SK-N-SH treated with all-trans-retinoic acid at 6 μM for 48 hours (cell line): Measurements from ENCODE around the gene IGF2R.

Experiments used
- ATAC-seq: fragments of 200-7000 bp; cut with Tn5 transposase; 3 replicates; pipeline ENCODE4 v1.9.1; 2020; ENCODE audit warnings: mild to moderate bottlenecking, moderate library complexity
- ARNTL ChIP-seq: fragments of 450-650 bp; formaldehyde crosslinking; IDR thresholded peaks from 2 replicates; pipeline ENCODE4 v1.5.0; 2020; ENCODE audit warnings: low read depth, mild to moderate bottlenecking, moderate library complexity, borderline replicate concordance
- CREB5 ChIP-seq: fragments of 250-450 bp; sonication (Bioruptor Pico); IDR thresholded peaks from 2 replicates; pipeline ENCODE4 v1.5.1; 2020; ENCODE audit warnings: low read depth, mild to moderate bottlenecking, moderate library complexity
- CSDC2 ChIP-seq: fragments of 250-450 bp; sonication (Bioruptor Pico); IDR thresholded peaks from 2 replicates; pipeline ENCODE4 v1.5.0; 2020; ENCODE audit warnings: mild to moderate bottlenecking, moderate library complexity
- CSRNP3 ChIP-seq: fragments of 250-450 bp; sonication (Bioruptor Pico); IDR thresholded peaks from 2 replicates; pipeline ENCODE4 v1.5.1; 2021; ENCODE audit warnings: mild to moderate bottlenecking, moderate library complexity
- ESRRG ChIP-seq: fragments of 250-450 bp; sonication (Bioruptor Pico); IDR thresholded peaks from 2 replicates; pipeline ENCODE4 v1.6.1; 2021; ENCODE audit warnings: mild to moderate bottlenecking
- GLIS3 ChIP-seq: fragments of 250-450 bp; sonication (Bioruptor Pico); IDR thresholded peaks from 2 replicates; pipeline ENCODE4 v1.5.0; 2020; ENCODE audit warnings: mild to moderate bottlenecking, moderate library complexity
- ISL1 ChIP-seq: fragments of 250-450 bp; sonication (Bioruptor Pico); IDR thresholded peaks from 2 replicates; pipeline ENCODE4 v2.1.2; 2022; ENCODE audit warnings: mild to moderate bottlenecking, moderate library complexity
- OSR1 ChIP-seq: fragments of 250-450 bp; sonication (Bioruptor Pico); IDR thresholded peaks from 2 replicates; pipeline ENCODE4 v1.8.0; 2022; ENCODE audit warnings: moderate library complexity, mild to moderate bottlenecking, inconsistent platforms
- RARB ChIP-seq: fragments of 250-450 bp; sonication (Bioruptor Pico); IDR thresholded peaks from 2 replicates; pipeline ENCODE4 v1.8.0; 2021; ENCODE audit warnings: mild to moderate bottlenecking, moderate library complexity
- SNAI2 ChIP-seq: fragments of 250-450 bp; sonication (Bioruptor Pico); IDR thresholded peaks from 2 replicates; pipeline ENCODE4 v1.5.0; 2020; ENCODE audit warnings: mild to moderate bottlenecking, moderate library complexity
- TCF4 ChIP-seq: fragments of 250-450 bp; sonication (Bioruptor Pico); IDR thresholded peaks from 2 replicates; pipeline ENCODE4 v1.8.0; 2021; ENCODE audit warnings: mild to moderate bottlenecking, moderate library complexity, borderline replicate concordance
- TOX ChIP-seq: fragments of 250-450 bp; sonication (Bioruptor Pico); IDR thresholded peaks from 2 replicates; pipeline ENCODE4 v1.8.0; 2021; ENCODE audit warnings: mild to moderate bottlenecking, moderate library complexity, borderline replicate concordance
- ZC3H10 ChIP-seq: fragments of 250-450 bp; sonication (Bioruptor Pico); IDR thresholded peaks from 2 replicates; pipeline ENCODE4 v1.5.1; 2021; ENCODE audit warnings: mild to moderate bottlenecking, moderate library complexity
- ZFP3 ChIP-seq: fragments of 250-450 bp; sonication (Bioruptor Pico); IDR thresholded peaks from 2 replicates; pipeline ENCODE4 v1.5.0; 2020; ENCODE audit warnings: mild to moderate bottlenecking, moderate library complexity
- ZFP30 ChIP-seq: fragments of 450-650 bp; formaldehyde crosslinking; IDR thresholded peaks from 2 replicates; pipeline ENCODE4 v1.5.0; 2022; ENCODE audit warnings: mild to moderate bottlenecking, moderate library complexity
- ZNF565 ChIP-seq: fragments of 450-650 bp; formaldehyde crosslinking; conservative IDR thresholded peaks from 2 replicates; pipeline ENCODE4 v1.5.0; 2020; ENCODE audit warnings: low read depth, mild to moderate bottlenecking, moderate library complexity
- ZNF70 ChIP-seq: fragments of 450-650 bp; formaldehyde crosslinking; IDR thresholded peaks from 2 replicates; pipeline ENCODE4 v1.5.0; 2020; ENCODE audit warnings: mild to moderate bottlenecking, moderate library complexity
- ZNF8 ChIP-seq: fragments of 450-650 bp; formaldehyde crosslinking; IDR thresholded peaks from 2 replicates; pipeline ENCODE4 v1.5.0; 2020; ENCODE audit warnings: mild to moderate bottlenecking, moderate library complexity
- TF ChIP-seq, protein P1 (sequence below): fragments of 250-450 bp; sonication (Bioruptor Pico); IDR thresholded peaks from 2 replicates; pipeline ENCODE4 v1.8.0; 2020; ENCODE audit warnings: mild to moderate bottlenecking, moderate library complexity, borderline replicate concordance
- TF ChIP-seq, protein P2 (sequence below): fragments of 250-450 bp; sonication (Bioruptor Pico); IDR thresholded peaks from 2 replicates; pipeline ENCODE4 v1.8.0; 2021; ENCODE audit warnings: low read depth, mild to moderate bottlenecking, moderate library complexity, borderline replicate concordance

The IGF2R gene

DNA sequence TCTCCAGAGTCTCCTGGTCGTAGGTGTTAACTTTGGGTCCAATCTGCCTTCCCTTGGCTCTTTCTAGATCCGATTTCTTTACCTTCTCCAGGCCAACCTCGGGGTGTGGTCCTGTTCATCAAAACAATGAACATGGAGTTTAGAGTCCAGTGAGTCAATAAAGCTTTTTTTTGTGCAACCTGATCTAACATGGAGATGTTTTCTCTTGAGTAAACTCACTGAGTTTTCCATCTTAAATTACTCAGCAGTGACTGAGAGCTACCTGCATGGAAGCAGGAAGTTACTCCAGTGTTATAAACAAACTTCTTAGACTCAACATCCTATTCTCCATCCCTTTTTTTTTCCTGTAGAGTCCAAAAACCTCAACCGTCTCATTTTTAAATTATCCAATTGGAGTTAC is 137.8 kb downstream of the IGF2R start:
- no peak for TF ChIP-seq CSRNP3 (CRISPR knock-in tag)
- TF ChIP-seq, protein P1, sequence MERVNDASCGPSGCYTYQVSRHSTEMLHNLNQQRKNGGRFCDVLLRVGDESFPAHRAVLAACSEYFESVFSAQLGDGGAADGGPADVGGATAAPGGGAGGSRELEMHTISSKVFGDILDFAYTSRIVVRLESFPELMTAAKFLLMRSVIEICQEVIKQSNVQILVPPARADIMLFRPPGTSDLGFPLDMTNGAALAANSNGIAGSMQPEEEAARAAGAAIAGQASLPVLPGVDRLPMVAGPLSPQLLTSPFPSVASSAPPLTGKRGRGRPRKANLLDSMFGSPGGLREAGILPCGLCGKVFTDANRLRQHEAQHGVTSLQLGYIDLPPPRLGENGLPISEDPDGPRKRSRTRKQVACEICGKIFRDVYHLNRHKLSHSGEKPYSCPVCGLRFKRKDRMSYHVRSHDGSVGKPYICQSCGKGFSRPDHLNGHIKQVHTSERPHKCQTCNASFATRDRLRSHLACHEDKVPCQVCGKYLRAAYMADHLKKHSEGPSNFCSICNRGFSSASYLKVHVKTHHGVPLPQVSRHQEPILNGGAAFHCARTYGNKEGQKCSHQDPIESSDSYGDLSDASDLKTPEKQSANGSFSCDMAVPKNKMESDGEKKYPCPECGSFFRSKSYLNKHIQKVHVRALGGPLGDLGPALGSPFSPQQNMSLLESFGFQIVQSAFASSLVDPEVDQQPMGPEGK = no peak
- no peak for TF ChIP-seq ZNF70 (CRISPR knock-in tag)
- TF ChIP-seq ARNTL (CRISPR knock-in tag) = no peak
- no peak for TF ChIP-seq TOX (CRISPR knock-in tag)
- TF ChIP-seq ISL1 = no peak
- TF ChIP-seq, protein P2, sequence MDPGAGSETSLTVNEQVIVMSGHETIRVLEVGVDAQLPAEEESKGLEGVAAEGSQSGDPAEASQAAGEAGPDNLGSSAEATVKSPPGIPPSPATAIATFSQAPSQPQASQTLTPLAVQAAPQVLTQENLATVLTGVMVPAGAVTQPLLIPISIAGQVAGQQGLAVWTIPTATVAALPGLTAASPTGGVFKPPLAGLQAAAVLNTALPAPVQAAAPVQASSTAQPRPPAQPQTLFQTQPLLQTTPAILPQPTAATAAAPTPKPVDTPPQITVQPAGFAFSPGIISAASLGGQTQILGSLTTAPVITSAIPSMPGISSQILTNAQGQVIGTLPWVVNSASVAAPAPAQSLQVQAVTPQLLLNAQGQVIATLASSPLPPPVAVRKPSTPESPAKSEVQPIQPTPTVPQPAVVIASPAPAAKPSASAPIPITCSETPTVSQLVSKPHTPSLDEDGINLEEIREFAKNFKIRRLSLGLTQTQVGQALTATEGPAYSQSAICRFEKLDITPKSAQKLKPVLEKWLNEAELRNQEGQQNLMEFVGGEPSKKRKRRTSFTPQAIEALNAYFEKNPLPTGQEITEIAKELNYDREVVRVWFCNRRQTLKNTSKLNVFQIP = no peak
- no peak for TF ChIP-seq ZNF565 (CRISPR knock-in tag)
- no peak for TF ChIP-seq CREB5 (CRISPR knock-in tag)
- no peak for TF ChIP-seq ZNF8
- no peak for TF ChIP-seq ZFP30 (CRISPR knock-in tag)
- no peak for TF ChIP-seq ZFP3 (CRISPR knock-in tag)
- no peak for TF ChIP-seq OSR1 (CRISPR knock-in tag)
- no peak for ATAC-seq

- TF ChIP-seq ISL1 (no peak), GLIS3 (CRISPR knock-in tag) (no peak), SNAI2 (no peak), ZFP3 (CRISPR knock-in tag) (no peak), ESRRG (no peak), ZNF565 (CRISPR knock-in tag) (no peak), ZC3H10 (CRISPR knock-in tag) (no peak), CREB5 (CRISPR knock-in tag) (no peak), RARB (CRISPR knock-in tag) (no peak), TCF4 (no peak), CSDC2 (CRISPR knock-in tag) (no peak), CSRNP3 (CRISPR knock-in tag) (no peak)
- TF ChIP-seq, protein P2 = no peak
- TF ChIP-seq, protein P1 = no peak
- TF ChIP-seq, all 23 proteins: peak for 0
- ATAC-seq = no peak
Observed at GRCh38 chr6:160108077-160108476, 139.2 kb downstream of the IGF2R start.
